ENCODE results near the gene CSF2.

Gene CSF2

DNA sequence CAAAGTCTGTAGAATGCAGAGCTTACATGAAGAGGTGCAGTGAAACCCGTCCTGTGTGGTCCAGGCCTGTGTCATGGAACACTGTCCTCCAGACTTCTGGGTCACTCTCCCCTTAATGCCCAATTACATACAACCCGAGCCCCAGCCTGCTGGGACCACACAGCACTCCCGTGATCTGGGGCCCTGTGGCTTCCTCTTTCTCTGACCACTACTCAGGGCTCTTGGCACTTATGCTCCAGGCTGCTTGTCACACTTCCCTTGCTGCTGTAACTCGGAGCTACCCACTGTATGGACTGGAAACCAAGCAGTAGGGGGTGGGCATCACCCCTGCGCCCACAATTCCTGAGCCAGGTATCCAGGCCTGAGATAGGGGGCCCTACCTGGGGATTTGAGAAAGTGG is 23.5 kb upstream of the CSF2 start:
- peak in 1 of 2 donors; percentile 41 for DNase-seq (ENCODE audit: low spot score in 2 of 2)
- peak; percentile 29 for ATAC-seq
- Mint-ChIP-seq H3K36me3 (no peaks in the 10 kb centered on the region), H3K4me3 (no peak overlapping the region), H3K4me1 (peaks cover 19% of the 10 kb centered on the region), H3K27ac (no peak overlapping the region), H3K9me3 (no peaks in the 10 kb centered on the region)

DNA sequence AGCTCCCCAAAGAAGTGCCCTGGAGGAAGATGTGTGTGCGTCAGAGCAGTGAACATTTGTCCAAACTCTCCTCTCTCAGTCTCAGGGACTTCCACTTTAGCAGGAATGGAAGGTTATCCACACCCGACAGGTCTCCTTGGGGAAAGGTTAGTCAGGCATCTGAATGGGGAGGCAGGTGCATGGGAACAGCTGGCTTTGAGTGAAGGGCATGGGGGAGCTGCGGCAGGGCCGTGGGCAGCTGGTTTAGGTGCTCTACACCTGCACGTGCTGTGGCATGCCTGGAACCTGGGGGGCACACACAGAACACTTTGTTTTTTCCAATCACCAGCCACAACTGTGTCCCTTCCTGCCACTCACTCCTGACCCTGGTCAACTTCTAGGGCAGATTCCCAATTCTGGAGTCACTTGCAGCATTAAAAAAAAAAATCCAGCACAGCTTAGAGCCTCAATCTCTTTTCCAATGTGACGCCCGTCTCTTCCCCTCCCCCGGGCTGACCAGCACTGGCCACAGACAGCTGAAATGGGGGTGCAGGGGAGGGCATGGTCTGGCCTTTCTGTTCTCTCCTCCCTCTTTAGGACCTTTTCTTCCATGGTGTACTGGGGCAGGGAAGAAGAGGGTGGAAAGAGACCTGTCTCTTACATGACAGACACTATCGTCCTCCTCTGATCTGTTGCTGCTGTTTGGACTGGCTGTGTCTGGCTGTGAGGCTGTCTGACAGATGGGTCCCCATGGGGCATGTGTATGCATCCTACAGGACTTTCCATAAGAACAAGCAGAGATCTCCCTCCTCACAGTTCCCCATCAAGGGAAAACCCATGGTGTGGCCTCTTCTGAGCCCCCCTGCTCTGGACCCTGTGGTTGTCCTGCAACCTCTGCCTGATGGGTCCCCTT is 22.7 kb upstream of the CSF2 start:
- DNase-seq (ENCODE audit: low spot score in 2 of 2) (no peak), ATAC-seq (no peak)
- H3K4me3 Mint-ChIP-seq = no peak overlapping the region
- H3K9me3 Mint-ChIP-seq = no peaks in the 10 kb centered on the region
- H3K27ac Mint-ChIP-seq = no peak overlapping the region
- peaks cover 27% of the 10 kb centered on the region for H3K4me1 Mint-ChIP-seq
- H3K36me3 Mint-ChIP-seq = peaks cover 2% of the 10 kb centered on the region

DNA sequence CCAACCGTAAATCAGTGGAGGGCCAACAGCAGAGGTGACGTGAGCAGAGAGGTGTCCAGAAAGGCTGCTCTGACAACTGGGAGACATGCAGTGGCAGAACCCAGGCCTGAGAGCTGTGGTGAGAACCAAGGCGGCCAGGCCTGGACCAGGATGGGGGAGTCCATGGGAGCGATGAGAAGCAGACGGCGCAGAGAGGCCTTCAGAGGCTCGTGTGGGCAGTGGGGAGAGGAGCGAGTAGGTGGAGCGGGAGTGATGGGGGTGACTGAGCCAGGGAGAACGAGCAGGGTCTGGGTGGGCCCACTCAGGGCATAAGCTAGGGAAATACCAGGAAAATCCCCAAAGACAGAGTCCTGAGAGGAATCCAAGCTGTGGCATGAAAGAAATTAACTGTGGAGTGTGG is 21.1 kb upstream of the CSF2 start:
- H3K4me1 Mint-ChIP-seq = peaks cover 43% of the 10 kb centered on the region
- ATAC-seq (no peak), DNase-seq (ENCODE audit: low spot score in 2 of 2) (no peak)
- no peak overlapping the region for H3K4me3 Mint-ChIP-seq
- H3K27ac Mint-ChIP-seq = peak overlapping the region; percentile 64
- H3K36me3 Mint-ChIP-seq = peaks cover 11% of the 10 kb centered on the region
- no peaks in the 10 kb centered on the region for H3K9me3 Mint-ChIP-seq

DNA sequence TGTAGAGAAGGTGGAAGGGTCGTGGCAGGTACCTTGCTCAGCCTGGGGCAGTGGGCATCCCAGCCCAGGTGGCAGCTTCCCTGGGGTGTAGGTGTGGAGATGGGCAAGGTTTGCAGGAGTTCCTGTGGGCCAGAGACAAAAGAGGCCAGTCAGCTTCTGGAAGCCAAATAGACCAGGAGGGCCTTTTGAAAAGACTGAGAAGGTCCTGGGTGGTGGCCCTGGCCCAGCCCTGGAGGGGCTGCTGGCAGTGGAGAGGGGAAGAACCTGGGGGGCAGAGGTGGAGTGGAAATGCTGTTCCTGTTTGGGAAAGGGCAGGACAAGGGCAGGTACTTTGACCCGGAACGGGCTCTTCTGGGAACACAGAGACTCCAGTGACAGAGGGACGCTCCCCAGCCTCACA is 20.1 kb upstream of the CSF2 start:
- Mint-ChIP-seq H3K27ac (peak overlapping the region; percentile 57), H3K4me1 (peaks cover 50% of the 10 kb centered on the region), H3K9me3 (no peaks in the 10 kb centered on the region), H3K4me3 (no peak overlapping the region), H3K36me3 (peaks cover 11% of the 10 kb centered on the region)
- no peak for ATAC-seq
- peak in 1 of 2 donors; percentile 40 for DNase-seq (ENCODE audit: low spot score in 2 of 2)

DNA sequence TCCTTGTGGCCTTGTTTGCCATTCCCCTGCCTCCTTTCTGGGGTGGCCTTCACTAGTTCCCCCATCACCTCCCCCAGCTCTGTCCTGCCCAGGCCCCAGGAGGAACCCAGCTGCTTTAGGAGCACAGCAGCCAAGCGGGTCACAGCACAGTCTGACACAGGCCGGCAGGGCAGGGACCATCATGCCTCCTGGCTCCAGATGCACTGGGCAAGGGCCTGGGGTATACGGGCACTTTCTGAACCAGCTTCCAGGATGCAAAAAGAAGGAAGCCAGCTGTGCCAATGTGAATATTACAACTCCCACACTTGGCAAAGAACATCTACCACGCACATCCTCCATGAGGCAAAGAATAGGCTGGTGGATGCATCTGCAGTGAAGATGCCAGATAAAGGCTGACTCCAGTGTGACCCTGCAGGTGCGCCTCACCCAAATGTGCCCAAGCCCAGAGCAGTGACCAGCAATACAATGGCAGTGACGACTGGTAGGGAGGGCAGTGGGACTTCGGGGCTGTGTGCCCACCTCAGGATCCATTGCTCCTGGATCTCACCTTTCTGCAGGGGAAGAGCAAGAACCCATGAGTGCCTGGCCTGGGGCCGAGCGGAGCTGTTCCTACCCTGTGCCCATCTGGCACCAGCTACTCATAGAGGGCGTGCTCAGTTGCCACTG is 19.4 kb upstream of the CSF2 start:
- Mint-ChIP-seq H3K9me3 (no peaks in the 10 kb centered on the region), H3K4me1 (peaks cover 54% of the 10 kb centered on the region), H3K36me3 (peaks cover 11% of the 10 kb centered on the region), H3K27ac (no peak overlapping the region), H3K4me3 (no peak overlapping the region)
- no peak for ATAC-seq
- DNase-seq (ENCODE audit: low spot score in 2 of 2) = peak in 1 of 2 donors; percentile 42

DNA sequence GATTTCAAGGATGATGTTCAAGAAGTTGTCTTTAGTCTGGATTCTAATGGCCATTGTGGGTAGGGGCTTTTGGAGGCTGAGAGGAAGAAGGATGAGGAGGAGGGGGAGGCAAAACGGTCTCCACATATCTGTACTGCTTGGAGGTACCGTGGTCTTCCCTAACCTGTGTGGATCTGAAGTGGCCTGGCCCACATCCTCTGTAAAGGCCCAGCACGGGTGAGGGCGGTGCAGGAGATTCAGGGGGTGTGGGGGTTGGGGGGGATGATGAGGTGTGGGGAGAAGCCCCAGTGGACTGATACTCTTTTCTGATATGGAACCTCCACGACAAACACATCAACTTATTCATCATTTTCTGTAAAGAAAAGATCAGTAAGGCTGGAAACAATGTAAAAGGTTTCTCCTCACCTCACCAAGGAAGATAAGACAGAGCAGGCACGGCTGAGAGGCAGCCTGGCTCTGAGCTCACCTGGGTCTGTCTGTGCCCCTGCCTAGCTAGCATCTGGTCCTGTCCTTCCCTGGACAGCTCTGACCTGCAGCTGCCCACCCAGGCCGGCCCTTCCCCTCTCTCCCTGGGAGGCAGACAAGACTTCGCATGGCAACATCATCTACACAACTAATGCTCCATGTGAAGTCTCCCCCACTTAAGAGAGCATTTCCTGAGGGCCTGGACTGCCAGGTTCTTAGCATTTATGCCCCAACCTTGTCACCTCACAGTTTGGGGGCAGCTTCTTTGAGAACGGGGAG is 18.7 kb upstream of the CSF2 start:
- no peak overlapping the region for H3K27ac Mint-ChIP-seq
- ATAC-seq (no peak), DNase-seq (ENCODE audit: low spot score in 2 of 2) (peak in 1 of 2 donors; percentile 43)
- no peaks in the 10 kb centered on the region for H3K9me3 Mint-ChIP-seq
- peaks cover 61% of the 10 kb centered on the region for H3K4me1 Mint-ChIP-seq
- peaks cover 11% of the 10 kb centered on the region for H3K36me3 Mint-ChIP-seq
- no peak overlapping the region for H3K4me3 Mint-ChIP-seq

DNA sequence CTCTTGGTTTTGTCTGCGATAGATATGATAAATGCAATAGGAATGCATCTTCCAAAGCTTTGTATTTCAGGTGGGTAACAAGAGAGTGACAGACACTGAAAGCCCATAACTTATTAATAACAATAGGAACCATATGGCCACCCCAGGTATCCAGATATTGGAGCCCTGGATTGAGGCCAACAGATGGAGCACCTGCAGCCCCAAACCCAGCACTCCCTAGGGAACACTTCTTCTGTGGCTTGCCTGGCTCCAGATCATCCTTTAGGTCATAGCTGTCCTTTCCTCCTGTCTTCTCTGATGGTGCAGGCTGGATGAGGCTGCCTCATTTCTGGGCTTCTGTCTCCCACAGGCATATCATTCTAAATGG is 18.2 kb upstream of the CSF2 start:
- ATAC-seq = no peak
- Mint-ChIP-seq H3K4me1 (peaks cover 67% of the 10 kb centered on the region), H3K36me3 (peaks cover 11% of the 10 kb centered on the region), H3K4me3 (peak overlapping the region; percentile 44), H3K9me3 (no peaks in the 10 kb centered on the region), H3K27ac (peak overlapping the region; percentile 91)
- peak in 1 of 2 donors; percentile 42 for DNase-seq (ENCODE audit: low spot score in 2 of 2)

DNA sequence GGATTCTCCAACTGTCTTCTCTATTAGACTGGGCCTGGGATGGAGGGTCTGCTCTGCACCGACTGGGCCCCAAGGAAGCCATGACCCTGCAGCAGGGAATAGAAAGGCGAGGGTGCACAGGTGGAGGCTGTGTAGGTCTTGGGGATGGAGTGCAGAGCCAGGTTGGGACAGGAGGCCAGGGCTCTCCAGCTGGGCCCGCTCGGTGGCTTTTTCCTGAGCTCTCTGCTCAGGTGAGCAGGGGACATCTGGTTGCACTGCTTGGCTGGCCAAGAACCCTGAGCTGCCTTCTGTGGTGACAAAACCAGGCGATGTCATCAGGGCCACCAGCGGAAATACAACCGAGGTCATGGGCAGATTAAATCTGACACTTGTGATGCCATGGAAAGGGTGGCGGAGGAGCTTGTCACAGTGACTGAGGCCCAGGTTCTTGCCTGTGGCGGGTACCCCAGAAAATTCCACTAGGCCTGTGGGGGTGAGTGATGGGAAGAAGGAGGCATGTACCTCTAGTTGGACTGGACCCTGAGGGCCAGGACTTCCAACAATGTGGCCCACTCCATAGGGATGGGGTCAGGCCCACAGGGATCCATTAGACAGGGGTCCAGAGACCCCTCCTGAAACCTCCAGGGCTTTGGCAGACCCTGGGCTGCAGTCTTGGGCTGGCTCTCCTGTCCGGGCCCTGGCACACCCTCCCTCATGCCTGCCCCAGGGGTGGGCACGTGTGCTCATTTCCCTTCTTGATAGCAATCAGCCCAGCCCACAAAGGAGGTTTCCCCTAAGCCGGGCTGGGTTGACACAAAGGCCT is 17.6 kb upstream of the CSF2 start:
- Mint-ChIP-seq H3K27ac (peak overlapping the region; percentile 91), H3K9me3 (no peaks in the 10 kb centered on the region), H3K4me3 (peak overlapping the region; percentile 44), H3K4me1 (peaks cover 71% of the 10 kb centered on the region), H3K36me3 (peaks cover 11% of the 10 kb centered on the region)
- DNase-seq (ENCODE audit: low spot score in 2 of 2) (peak in 1 of 2 donors; percentile 54), ATAC-seq (peak; percentile 82)

DNA sequence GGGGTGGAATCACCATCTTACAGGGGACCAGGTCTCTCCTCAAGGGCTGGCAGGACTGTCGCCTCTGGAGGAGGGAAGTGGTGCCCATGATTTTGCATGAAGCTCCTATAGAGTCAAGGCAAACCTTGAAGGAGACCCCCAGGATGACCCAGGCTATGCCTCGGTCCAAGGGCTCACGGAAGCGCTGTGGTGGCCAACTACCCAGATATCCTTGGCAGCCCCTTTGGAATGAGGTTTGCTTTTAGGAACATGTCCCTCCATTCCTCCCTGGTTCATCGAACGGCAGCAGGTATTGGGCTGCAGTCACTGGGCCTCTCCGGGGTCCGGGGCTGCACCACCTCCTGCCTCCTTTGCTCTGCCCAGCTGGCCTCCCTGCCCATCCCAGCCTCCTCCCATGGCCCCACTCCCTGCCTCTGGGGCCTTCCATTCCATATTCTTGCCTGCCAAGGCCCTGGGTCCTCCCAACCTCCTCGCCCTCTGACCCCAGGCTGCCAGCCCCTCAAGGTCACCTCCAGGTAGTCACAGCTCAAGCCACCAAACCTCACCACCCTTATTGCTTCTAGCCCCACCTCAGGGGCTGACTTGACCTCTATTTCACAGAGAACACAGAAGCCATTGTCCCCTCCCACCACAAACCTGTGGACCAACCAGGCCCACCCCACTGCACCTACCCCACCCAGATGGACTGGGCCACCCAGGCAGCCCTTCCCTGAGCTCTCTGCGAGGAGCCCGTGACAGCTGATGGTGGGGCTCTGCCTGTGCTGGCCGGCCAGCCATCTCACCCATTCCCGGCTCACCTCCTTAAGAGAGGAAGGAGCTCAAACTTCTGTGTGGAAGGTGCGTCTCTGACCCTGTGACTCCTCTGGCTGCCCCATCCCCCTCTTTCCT is 16.7 kb upstream of the CSF2 start:
- Mint-ChIP-seq H3K27ac (peak overlapping the region; percentile 91), H3K9me3 (no peaks in the 10 kb centered on the region), H3K36me3 (peaks cover 11% of the 10 kb centered on the region), H3K4me1 (peaks cover 71% of the 10 kb centered on the region), H3K4me3 (peak overlapping the region; percentile 44)
- no peak for ATAC-seq
- DNase-seq (ENCODE audit: low spot score in 2 of 2) = peak in 1 of 2 donors; percentile 45

DNA sequence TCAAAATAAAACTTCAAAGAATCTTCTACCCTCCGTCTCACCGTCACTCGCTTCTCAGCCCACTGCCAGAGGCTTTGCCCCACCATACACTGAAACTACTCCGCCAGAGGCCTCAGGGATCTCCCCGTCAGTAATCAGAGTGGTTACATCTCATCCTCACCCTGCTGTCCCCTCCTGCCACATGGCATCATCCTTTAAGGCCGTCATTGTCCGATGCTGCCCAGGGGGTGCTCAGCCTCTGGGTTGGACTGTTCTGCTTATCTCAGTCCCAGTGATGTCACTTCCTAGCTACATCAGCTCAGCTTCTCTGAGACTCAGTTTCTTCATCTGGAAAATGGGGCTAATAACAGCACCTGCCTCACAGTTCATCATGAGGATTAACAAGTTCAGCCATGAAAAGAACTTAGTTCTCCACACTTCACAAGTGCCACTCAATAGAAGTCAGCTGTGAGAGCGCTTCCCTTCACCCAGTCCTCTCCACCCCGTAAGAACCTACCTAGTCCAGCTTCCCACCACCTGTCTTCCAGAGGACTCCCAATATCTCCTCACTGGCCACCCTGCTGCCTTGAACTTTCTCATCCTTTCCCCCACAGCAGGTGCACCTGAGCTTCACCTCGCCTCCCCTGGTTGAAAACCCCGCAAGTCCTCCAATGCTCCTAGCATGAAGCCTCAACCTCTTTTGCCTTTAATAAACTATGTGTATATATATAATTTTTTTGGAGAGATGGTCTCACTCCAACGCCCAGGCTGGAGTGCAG is 15.9 kb upstream of the CSF2 start:
- Mint-ChIP-seq H3K4me3 (no peak overlapping the region), H3K36me3 (peaks cover 11% of the 10 kb centered on the region), H3K4me1 (peaks cover 65% of the 10 kb centered on the region), H3K27ac (peak overlapping the region; percentile 91), H3K9me3 (no peaks in the 10 kb centered on the region)
- ATAC-seq (no peak), DNase-seq (ENCODE audit: low spot score in 2 of 2) (peak in 1 of 2 donors; percentile 43)

DNA sequence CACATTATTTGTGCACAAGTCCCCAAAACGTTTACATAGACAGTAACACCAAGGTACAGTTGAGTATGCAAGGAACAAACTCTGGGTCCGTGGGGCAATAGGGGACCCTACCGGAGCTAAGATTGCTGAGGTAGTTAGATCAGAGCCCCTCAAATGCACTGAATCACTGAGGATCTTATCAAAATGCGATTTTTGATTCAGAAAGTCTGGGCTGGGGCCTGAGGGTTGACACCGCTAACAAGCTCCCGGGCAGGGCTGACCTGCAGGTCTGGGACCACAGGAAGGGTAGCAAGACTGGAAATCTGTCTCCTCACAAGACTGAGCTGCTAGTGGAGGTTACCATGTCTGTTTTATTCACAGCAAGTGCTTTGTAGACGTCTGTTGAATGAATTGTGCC is 14.9 kb upstream of the CSF2 start:
- Mint-ChIP-seq H3K27ac (peak overlapping the region; percentile 58), H3K36me3 (peaks cover 15% of the 10 kb centered on the region), H3K4me1 (peaks cover 70% of the 10 kb centered on the region), H3K9me3 (no peaks in the 10 kb centered on the region), H3K4me3 (no peak overlapping the region)
- DNase-seq (ENCODE audit: low spot score in 2 of 2) (no peak), ATAC-seq (no peak)

DNA sequence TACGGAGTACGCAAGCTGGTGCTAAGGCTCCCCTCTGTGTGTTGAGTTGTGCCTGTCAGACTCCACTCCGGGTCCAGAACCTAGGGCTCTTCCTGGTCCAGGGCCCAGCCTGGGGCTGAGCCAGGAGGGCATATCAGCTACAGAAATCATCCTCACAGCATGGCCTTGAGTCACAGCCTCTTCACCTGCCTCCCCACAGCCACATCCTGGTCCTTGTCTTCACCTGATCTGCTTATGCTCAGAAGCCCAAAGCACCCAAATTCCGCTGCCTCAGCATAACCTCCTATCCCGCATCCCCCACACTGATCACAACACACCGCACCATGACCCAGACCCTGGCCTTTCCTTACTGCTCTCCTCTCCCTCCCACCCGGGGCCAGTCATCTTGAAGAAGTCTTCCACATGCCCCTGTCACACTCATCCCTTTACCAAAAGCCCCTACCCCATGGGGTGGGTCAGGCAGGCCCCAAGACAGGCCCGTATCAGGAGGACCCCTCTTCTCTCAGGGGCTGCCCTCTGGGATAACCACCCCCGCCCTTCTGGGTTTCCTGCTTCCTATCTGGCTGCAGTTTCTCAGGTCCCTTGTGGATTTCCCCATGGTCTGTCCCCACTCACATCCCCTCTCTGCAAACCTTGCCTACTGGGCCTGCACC is 14.4 kb upstream of the CSF2 start:
- Mint-ChIP-seq H3K36me3 (peaks cover 18% of the 10 kb centered on the region), H3K4me3 (no peak overlapping the region), H3K27ac (peak overlapping the region; percentile 58), H3K9me3 (no peaks in the 10 kb centered on the region), H3K4me1 (peaks cover 73% of the 10 kb centered on the region)
- peak; percentile 40 for ATAC-seq
- peak in 1 of 2 donors; percentile 49 for DNase-seq (ENCODE audit: low spot score in 2 of 2)
